GM12878 (cell line): ENCODE results near the gene APOBEC3C. TPM values are rescaled to one million over a fixed set of nuclear protein-coding genes. Genes with fewer than 3 reads are reported as not detected.
A peak's percentile ranks its signal among the peaks of the same experiment; 100 is the strongest.

ENCODE experiments used
- CHD2 ChIP-seq: IDR thresholded peaks from 2 replicates; pipeline ENCODE4 v1.6.1; 2011; ENCODE audit warnings: low read depth, low read length, improper control_type of control experiment, borderline replicate concordance
- ESRRA ChIP-seq: IDR thresholded peaks from 2 replicates; pipeline ENCODE4 v1.6.1; 2012; ENCODE audit warnings: mild to moderate bottlenecking, low read length, improper control_type of control experiment
- ETV6 ChIP-seq, 2 experiments: fragments of 450-650 bp in 1 of 2; IDR thresholded peaks in 1 of 2; conservative IDR thresholded peaks in 1 of 2; 2 replicates each; pipeline ENCODE4 v1.6.1; 2014; ENCODE audit warnings: antibody characterized with exemption in 1 of 2, borderline replicate concordance in 1 of 2, low read depth in 1 of 2, mild to moderate bottlenecking in 1 of 2, moderate library complexity in 1 of 2
- HDGF ChIP-seq: fragments of 450-650 bp; IDR thresholded peaks from 2 replicates; pipeline ENCODE4 v1.6.1; 2016; ENCODE audit warnings: antibody characterized with exemption
- MXI1 ChIP-seq: fragments of 150-350 bp; IDR thresholded peaks from 2 replicates; pipeline ENCODE4 v1.6.1; 2011; ENCODE audit warnings: low read depth, mild to moderate bottlenecking, inconsistent platforms, low read length, improper control_type of control experiment
- MYC ChIP-seq: IDR thresholded peaks from 2 replicates; pipeline ENCODE4 v1.6.1; 2011; ENCODE audit warnings: mild to moderate bottlenecking, low read length, moderate library complexity, inconsistent platforms; ENCODE audit not compliant: insufficient read depth, insufficient replicate concordance, insufficient read length, severe bottlenecking
- NBN ChIP-seq: fragments of 450-650 bp; IDR thresholded peaks from 2 replicates; pipeline ENCODE4 v1.6.1; 2016
- NR2F1 ChIP-seq: fragments of 450-650 bp; conservative IDR thresholded peaks from 2 replicates; pipeline ENCODE4 v1.6.1; 2017; ENCODE audit warnings: mild to moderate bottlenecking
- PAX8 ChIP-seq: fragments of 450-650 bp; IDR thresholded peaks from 2 replicates; pipeline ENCODE4 v1.6.1; 2017; ENCODE audit warnings: mild to moderate bottlenecking, moderate library complexity
- RCOR1 ChIP-seq: conservative IDR thresholded peaks from 2 replicates; pipeline ENCODE4 v1.6.1; 2012; ENCODE audit warnings: low read depth, low read length, improper control_type of control experiment
- SMAD5 ChIP-seq: IDR thresholded peaks from 2 replicates; pipeline ENCODE4 v1.6.1; 2016; ENCODE audit warnings: antibody characterized with exemption, low read depth
- TAF1 ChIP-seq: IDR thresholded peaks from 2 replicates; pipeline ENCODE4 v1.6.1; 2011; ENCODE audit warnings: mild to moderate bottlenecking, low read depth, low read length, borderline replicate concordance
- TCF3 ChIP-seq: IDR thresholded peaks from 2 replicates; pipeline ENCODE4 v1.6.1; 2012; ENCODE audit warnings: low read depth, mild to moderate bottlenecking, low read length, borderline replicate concordance; ENCODE audit not compliant: insufficient read depth
- WRNIP1 ChIP-seq: IDR thresholded peaks from 2 replicates; pipeline ENCODE4 v1.6.1; 2011; ENCODE audit warnings: low read depth, low read length, improper control_type of control experiment, borderline replicate concordance
- ZNF274 ChIP-seq: IDR thresholded peaks from one replicate; pipeline ENCODE4 v1.8.0; 2011; ENCODE audit not compliant: insufficient read length, insufficient read depth
- polyA plus RNA-seq, 11 experiments: library from polyadenylated mRNA; depleted of rRNA in 4 of 11; unstranded in 6 of 11; stranded (reverse) in 5 of 11; fragments of >200 nt; fragmentation: Nextera tagmentation in 4 of 11; fragmentation: Illumina TruSeq in 1 of 11; extraction: Ambion mirVana in 4 of 11; extraction: Trizol in 1 of 11; gene quantifications; 1 replicate in 1 of 11; 2 replicates in 10 of 11; pipeline versions ENCODE4 v1.2.1 to v1.2.3, GENCODE V29; 2011 to 2016; ENCODE audit warnings: inconsistent platforms in 2 of 11, missing spikeins in 2 of 11, low read depth in 1 of 11
- total RNA-seq, 4 experiments: library from RNA; depleted of rRNA in 3 of 4; stranded (reverse); fragments of >200 nt in 3 of 4; fragmentation: Illumina TruSeq in 1 of 4; extraction: Trizol in 1 of 4; gene quantifications; 2 replicates each; pipeline versions ENCODE4 v1.2.1 to v1.2.3, GENCODE V29; 2013 to 2021
- TF ChIP-seq, protein P1 (sequence below): fragments of 450-650 bp; IDR thresholded peaks from 2 replicates; pipeline ENCODE4 v1.6.1; 2017; ENCODE audit warnings: low read depth, mild to moderate bottlenecking, moderate library complexity
- TF ChIP-seq, protein P2 (sequence below): fragments of 450-650 bp; formaldehyde crosslinking; IDR thresholded peaks from 2 replicates; pipeline ENCODE4 v1.4.0; 2022; ENCODE audit warnings: mild to moderate bottlenecking, moderate library complexity
- TF ChIP-seq, protein P3 (sequence below): fragments of 450-650 bp; formaldehyde crosslinking; IDR thresholded peaks from 2 replicates; pipeline ENCODE4 v1.5.0; 2022; ENCODE audit warnings: mild to moderate bottlenecking, missing genetic modification characterization
- TF ChIP-seq, protein P4 (sequence below): IDR thresholded peaks from 2 replicates; pipeline ENCODE4 v1.6.1; 2011; ENCODE audit warnings: mild to moderate bottlenecking, low read depth, low read length, moderate library complexity; ENCODE audit not compliant: insufficient replicate concordance

APOBEC3C gene
- total and polyA plus RNA-seq, 10 of the 15 experiments (the other 5 are each of a cell fraction or from before 2014, with no cell fraction given): 22.9 to 290 (median 156) TPM

DNA sequence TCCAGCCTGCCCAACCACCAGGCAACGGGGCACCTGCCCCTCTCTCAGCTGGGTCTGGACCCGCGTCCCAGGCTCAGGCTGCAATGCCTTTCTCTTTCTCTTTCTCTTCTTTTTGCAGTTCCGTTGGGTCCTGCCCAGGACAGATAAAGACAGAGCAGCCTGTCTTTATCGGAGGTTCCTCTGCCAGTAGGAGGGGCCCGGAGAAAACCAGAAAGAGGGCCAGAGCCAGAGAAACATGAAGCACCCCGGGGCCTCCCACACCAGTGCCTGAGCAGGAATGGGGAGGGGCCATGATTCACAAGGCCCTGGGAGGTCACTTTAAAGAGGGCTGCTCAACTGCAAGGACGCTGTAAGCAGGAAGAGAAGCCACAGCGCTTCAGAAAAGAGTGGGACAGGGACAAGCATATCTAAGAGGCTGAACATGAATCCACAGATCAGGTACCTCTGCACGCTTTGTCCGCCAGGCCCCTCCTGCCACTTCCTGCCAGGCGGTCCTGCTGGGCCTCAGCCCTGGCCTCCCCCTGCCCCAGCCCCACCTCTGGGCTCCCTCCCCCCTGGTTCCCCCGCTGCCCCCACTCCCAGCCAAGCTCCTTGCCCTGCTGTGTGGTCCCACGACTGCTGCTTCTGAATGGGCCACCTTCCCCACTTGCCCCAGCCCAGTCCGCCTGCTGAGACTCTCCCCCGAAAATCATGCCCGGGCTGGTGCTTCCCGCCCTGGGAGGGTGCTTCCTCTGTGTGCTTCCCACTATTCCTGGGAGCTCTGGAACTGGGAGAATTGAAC is at the start of gene APOBEC3C (continued):
- no peak for TF ChIP-seq PAX8
- no peak for TF ChIP-seq ZNF274
- peak; percentile 48; the same call in 1 of the 2 replicates for TF ChIP-seq SMAD5
- 0 out of 2 replicates have a peak, but pooled peaks have one; percentile 8 for TF ChIP-seq TCF3
- no peak for TF ChIP-seq WRNIP1
- TF ChIP-seq MXI1: no peak
- TF ChIP-seq RCOR1: no peak
- TF ChIP-seq, protein P1, sequence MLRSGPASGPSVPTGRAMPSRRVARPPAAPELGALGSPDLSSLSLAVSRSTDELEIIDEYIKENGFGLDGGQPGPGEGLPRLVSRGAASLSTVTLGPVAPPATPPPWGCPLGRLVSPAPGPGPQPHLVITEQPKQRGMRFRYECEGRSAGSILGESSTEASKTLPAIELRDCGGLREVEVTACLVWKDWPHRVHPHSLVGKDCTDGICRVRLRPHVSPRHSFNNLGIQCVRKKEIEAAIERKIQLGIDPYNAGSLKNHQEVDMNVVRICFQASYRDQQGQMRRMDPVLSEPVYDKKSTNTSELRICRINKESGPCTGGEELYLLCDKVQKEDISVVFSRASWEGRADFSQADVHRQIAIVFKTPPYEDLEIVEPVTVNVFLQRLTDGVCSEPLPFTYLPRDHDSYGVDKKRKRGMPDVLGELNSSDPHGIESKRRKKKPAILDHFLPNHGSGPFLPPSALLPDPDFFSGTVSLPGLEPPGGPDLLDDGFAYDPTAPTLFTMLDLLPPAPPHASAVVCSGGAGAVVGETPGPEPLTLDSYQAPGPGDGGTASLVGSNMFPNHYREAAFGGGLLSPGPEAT: 0 out of 2 replicates have a peak, but pooled peaks have one; percentile 8
- peak; percentile 30; the same call in 1 of the 2 replicates for TF ChIP-seq NBN
- no peak for TF ChIP-seq HDGF
- TF ChIP-seq TAF1: peak; percentile 74; the same call in 1 of the 2 replicates
- TF ChIP-seq, protein P2, sequence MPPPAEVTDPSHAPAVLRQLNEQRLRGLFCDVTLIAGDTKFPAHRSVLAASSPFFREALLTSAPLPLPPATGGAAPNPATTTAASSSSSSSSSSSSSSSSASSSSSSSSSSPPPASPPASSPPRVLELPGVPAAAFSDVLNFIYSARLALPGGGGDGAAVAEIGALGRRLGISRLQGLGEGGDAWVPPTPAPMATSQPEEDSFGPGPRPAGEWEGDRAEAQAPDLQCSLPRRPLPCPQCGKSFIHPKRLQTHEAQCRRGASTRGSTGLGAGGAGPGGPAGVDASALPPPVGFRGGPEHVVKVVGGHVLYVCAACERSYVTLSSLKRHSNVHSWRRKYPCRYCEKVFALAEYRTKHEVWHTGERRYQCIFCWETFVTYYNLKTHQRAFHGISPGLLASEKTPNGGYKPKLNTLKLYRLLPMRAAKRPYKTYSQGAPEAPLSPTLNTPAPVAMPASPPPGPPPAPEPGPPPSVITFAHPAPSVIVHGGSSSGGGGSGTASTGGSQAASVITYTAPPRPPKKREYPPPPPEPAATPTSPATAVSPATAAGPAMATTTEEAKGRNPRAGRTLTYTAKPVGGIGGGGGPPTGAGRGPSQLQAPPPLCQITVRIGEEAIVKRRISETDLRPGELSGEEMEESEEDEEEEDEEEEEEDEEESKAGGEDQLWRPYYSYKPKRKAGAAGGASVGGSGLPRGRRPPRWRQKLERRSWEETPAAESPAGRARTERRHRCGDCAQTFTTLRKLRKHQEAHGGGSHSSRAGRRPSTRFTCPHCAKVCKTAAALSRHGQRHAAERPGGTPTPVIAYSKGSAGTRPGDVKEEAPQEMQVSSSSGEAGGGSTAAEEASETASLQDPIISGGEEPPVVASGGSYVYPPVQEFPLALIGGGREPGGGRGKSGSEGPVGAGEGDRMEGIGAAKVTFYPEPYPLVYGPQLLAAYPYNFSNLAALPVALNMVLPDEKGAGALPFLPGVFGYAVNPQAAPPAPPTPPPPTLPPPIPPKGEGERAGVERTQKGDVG (CRISPR knock-in tag): no peak
- TF ChIP-seq, protein P3, sequence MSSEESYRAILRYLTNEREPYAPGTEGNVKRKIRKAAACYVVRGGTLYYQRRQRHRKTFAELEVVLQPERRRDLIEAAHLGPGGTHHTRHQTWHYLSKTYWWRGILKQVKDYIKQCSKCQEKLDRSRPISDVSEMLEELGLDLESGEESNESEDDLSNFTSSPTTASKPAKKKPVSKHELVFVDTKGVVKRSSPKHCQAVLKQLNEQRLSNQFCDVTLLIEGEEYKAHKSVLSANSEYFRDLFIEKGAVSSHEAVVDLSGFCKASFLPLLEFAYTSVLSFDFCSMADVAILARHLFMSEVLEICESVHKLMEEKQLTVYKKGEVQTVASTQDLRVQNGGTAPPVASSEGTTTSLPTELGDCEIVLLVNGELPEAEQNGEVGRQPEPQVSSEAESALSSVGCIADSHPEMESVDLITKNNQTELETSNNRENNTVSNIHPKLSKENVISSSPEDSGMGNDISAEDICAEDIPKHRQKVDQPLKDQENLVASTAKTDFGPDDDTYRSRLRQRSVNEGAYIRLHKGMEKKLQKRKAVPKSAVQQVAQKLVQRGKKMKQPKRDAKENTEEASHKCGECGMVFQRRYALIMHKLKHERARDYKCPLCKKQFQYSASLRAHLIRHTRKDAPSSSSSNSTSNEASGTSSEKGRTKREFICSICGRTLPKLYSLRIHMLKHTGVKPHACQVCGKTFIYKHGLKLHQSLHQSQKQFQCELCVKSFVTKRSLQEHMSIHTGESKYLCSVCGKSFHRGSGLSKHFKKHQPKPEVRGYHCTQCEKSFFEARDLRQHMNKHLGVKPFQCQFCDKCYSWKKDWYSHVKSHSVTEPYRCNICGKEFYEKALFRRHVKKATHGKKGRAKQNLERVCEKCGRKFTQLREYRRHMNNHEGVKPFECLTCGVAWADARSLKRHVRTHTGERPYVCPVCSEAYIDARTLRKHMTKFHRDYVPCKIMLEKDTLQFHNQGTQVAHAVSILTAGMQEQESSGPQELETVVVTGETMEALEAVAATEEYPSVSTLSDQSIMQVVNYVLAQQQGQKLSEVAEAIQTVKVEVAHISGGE (CRISPR knock-in tag): no peak
- TF ChIP-seq ETV6 (conservative IDR thresholded peaks at IDR 0.05 in 1 of 2, IDR thresholded peaks at IDR 0.05 in 1 of 2; ENCODE audit: borderline replicate concordance in 1 of 2, low read depth in 1 of 2): no peak
- no peak for TF ChIP-seq MYC
- TF ChIP-seq CHD2: no peak
- no peak for TF ChIP-seq ESRRA
- TF ChIP-seq NR2F1: peak; percentile 81
- TF ChIP-seq, protein P4, sequence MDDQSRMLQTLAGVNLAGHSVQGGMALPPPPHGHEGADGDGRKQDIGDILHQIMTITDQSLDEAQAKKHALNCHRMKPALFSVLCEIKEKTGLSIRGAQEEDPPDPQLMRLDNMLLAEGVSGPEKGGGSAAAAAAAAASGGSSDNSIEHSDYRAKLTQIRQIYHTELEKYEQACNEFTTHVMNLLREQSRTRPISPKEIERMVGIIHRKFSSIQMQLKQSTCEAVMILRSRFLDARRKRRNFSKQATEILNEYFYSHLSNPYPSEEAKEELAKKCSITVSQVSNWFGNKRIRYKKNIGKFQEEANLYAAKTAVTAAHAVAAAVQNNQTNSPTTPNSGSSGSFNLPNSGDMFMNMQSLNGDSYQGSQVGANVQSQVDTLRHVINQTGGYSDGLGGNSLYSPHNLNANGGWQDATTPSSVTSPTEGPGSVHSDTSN: no peak
